WTC11 (cell line): Measurements from ENCODE around the gene GADL1. TPM values are rescaled to one million over a fixed set of nuclear protein-coding genes. Genes with fewer than 3 reads are reported as not detected.

ENCODE experiments used
- ATAC-seq: fragments of 200-7000 bp; cut with Tn5 transposase; 2 replicates; pipeline ENCODE4 v1.10.0; 2021; ENCODE audit warnings: mild to moderate bottlenecking, moderate library complexity
- CTCF ChIA-PET: fragments of 300-600 bp; sonication (Branson Sonifier 250); formaldehyde crosslinking; loops from one replicate; lab custom pipeline; 2021; ENCODE audit warnings: antibody characterized with exemption; lab: Charles Lee
- POLR2A ChIA-PET: fragments of 350-600 bp; sonication (Branson Sonifier 250); formaldehyde crosslinking; loops from one replicate; lab custom pipeline; 2021; ENCODE audit warnings: antibody characterized with exemption; lab: Charles Lee
- DNase-seq: peaks from one replicate; pipeline ENCODE4 v3.0.0; 2021; ENCODE audit warnings: low spot score
- H3K27ac Mint-ChIP-seq: 2 replicates; pipeline ENCODE4 v1.8.0; 2021; ENCODE audit warnings: mixed read lengths
- H3K27me3 Mint-ChIP-seq: 2 replicates; pipeline ENCODE4 v1.8.0; 2021; ENCODE audit warnings: low read depth, mild to moderate bottlenecking, moderate library complexity, mixed read lengths
- H3K36me3 Mint-ChIP-seq: 2 replicates; pipeline ENCODE4 v1.8.0; 2021; ENCODE audit warnings: mixed read lengths
- H3K4me1 Mint-ChIP-seq: 2 replicates; pipeline ENCODE4 v1.8.0; 2022; ENCODE audit warnings: mixed read lengths
- H3K4me3 Mint-ChIP-seq: 2 replicates; pipeline ENCODE4 v1.8.0; 2021; ENCODE audit warnings: mild to moderate bottlenecking, moderate library complexity, mixed read lengths
- H3K9me3 Mint-ChIP-seq: 2 replicates; pipeline ENCODE4 v1.8.0; 2021; ENCODE audit warnings: mixed read lengths
- EMX1 ChIP-seq: fragments of 250-450 bp; sonication (Bioruptor Pico); IDR thresholded peaks from 2 replicates; pipeline ENCODE4 v1.8.0; 2021; ENCODE audit warnings: mild to moderate bottlenecking
- FOXJ3 ChIP-seq: sonication (generic); formaldehyde crosslinking; IDR thresholded peaks from 2 replicates; pipeline ENCODE4 v1.9.0; 2021; ENCODE audit warnings: missing genetic modification reagents, mild to moderate bottlenecking, borderline replicate concordance
- IRF2 ChIP-seq: sonication (generic); formaldehyde crosslinking; IDR thresholded peaks from 2 replicates; pipeline ENCODE4 v1.8.0; 2022; ENCODE audit warnings: low read depth, missing genetic modification reagents, borderline replicate concordance
- MXD4 ChIP-seq: fragments of 250-450 bp; sonication (Bioruptor Pico); IDR thresholded peaks from 2 replicates; pipeline ENCODE4 v1.8.0; 2021; ENCODE audit warnings: mild to moderate bottlenecking, moderate library complexity, borderline replicate concordance
- NFE2L1 ChIP-seq: sonication (generic); formaldehyde crosslinking; IDR thresholded peaks from 2 replicates; pipeline ENCODE4 v1.8.1; 2023; ENCODE audit warnings: missing genetic modification reagents
- NR1H2 ChIP-seq: sonication (generic); formaldehyde crosslinking; IDR thresholded peaks from 2 replicates; pipeline ENCODE4 v1.9.0; 2021; ENCODE audit warnings: mild to moderate bottlenecking, moderate library complexity, missing genetic modification reagents
- SMAD4 ChIP-seq: sonication (generic); formaldehyde crosslinking; IDR thresholded peaks from 2 replicates; pipeline ENCODE4 v1.8.0; 2022; ENCODE audit warnings: mild to moderate bottlenecking, missing genetic modification reagents
- SOX15 ChIP-seq: fragments of 250-450 bp; sonication (Bioruptor Pico); IDR thresholded peaks from 2 replicates; pipeline ENCODE4 v1.9.0; 2021; ENCODE audit warnings: mild to moderate bottlenecking
- TP53 ChIP-seq: sonication (generic); formaldehyde crosslinking; IDR thresholded peaks from 2 replicates; pipeline ENCODE4 v1.8.1; 2023; ENCODE audit warnings: mild to moderate bottlenecking, missing genetic modification reagents
- ZNF317 ChIP-seq: sonication (generic); formaldehyde crosslinking; IDR thresholded peaks from 2 replicates; pipeline ENCODE4 v1.8.1; 2023; ENCODE audit warnings: low read depth, mild to moderate bottlenecking, moderate library complexity, missing genetic modification reagents, borderline replicate concordance
- ZNF396 ChIP-seq: fragments of 250-450 bp; sonication (Bioruptor Pico); IDR thresholded peaks from 2 replicates; pipeline ENCODE4 v1.8.0; 2021; ENCODE audit warnings: mild to moderate bottlenecking, moderate library complexity, borderline replicate concordance
- total RNA-seq: library from RNA; stranded (reverse); gene quantifications from 3 replicates; pipeline ENCODE4 v1.2.3, GENCODE V29; 2021
- TF ChIP-seq, protein P1 (sequence below): sonication (generic); formaldehyde crosslinking; IDR thresholded peaks from 2 replicates; pipeline ENCODE4 v1.8.1; 2022; ENCODE audit warnings: mild to moderate bottlenecking, missing genetic modification reagents, moderate library complexity, borderline replicate concordance
- TF ChIP-seq, protein P2 (sequence below): sonication (generic); formaldehyde crosslinking; IDR thresholded peaks from 2 replicates; pipeline ENCODE4 v1.8.0; 2022; ENCODE audit warnings: mild to moderate bottlenecking, missing genetic modification reagents
- TF ChIP-seq, protein P3 (sequence below): sonication (generic); formaldehyde crosslinking; IDR thresholded peaks from 2 replicates; pipeline ENCODE4 v1.8.0; 2022; ENCODE audit warnings: mild to moderate bottlenecking, missing genetic modification reagents
- TF ChIP-seq, protein P4 (sequence below): sonication (generic); formaldehyde crosslinking; IDR thresholded peaks from 2 replicates; pipeline ENCODE4 v1.8.0; 2022; ENCODE audit warnings: missing genetic modification reagents
- TF ChIP-seq, protein P5 (sequence below): sonication (generic); formaldehyde crosslinking; IDR thresholded peaks from 2 replicates; pipeline ENCODE4 v1.8.1; 2023; ENCODE audit warnings: mild to moderate bottlenecking, missing genetic modification reagents
- TF ChIP-seq, protein P6 (sequence below): sonication (generic); formaldehyde crosslinking; conservative IDR thresholded peaks from 2 replicates; pipeline ENCODE4 v1.8.1; 2023; ENCODE audit warnings: mild to moderate bottlenecking, low read depth, missing genetic modification reagents, moderate library complexity
- TF ChIP-seq, protein P7 (sequence below): sonication (generic); formaldehyde crosslinking; IDR thresholded peaks from 2 replicates; pipeline ENCODE4 v1.8.1; 2023; ENCODE audit warnings: mild to moderate bottlenecking, moderate library complexity, missing genetic modification reagents

Gene GADL1
- total RNA-seq, 1 experiment from 2014 or later, result 0.15 TPM

DNA sequence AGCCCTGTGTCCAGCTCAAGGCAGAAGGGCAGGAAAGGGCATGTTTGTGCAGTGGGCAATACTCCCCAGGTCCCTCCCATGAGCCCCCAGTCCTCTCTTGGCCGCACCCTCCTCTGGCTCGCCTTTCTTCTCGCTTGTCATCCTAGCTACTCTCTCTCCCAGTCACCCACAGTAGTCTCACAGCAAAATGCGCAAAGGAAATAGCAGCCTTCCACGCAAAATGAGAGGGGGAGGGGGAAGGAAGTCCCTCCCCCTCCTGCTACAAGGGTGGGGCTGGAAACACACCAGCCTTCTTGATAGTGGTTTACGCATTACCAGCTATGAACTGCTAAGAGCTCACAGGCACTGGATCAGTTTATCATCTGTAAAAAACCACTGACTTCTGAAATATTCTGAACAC is 83.8 kb downstream of the GADL1 start (continued):
- TF ChIP-seq, protein P1, sequence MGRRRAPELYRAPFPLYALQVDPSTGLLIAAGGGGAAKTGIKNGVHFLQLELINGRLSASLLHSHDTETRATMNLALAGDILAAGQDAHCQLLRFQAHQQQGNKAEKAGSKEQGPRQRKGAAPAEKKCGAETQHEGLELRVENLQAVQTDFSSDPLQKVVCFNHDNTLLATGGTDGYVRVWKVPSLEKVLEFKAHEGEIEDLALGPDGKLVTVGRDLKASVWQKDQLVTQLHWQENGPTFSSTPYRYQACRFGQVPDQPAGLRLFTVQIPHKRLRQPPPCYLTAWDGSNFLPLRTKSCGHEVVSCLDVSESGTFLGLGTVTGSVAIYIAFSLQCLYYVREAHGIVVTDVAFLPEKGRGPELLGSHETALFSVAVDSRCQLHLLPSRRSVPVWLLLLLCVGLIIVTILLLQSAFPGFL (CRISPR knock-in tag), result no peak
- TF ChIP-seq, protein P2, sequence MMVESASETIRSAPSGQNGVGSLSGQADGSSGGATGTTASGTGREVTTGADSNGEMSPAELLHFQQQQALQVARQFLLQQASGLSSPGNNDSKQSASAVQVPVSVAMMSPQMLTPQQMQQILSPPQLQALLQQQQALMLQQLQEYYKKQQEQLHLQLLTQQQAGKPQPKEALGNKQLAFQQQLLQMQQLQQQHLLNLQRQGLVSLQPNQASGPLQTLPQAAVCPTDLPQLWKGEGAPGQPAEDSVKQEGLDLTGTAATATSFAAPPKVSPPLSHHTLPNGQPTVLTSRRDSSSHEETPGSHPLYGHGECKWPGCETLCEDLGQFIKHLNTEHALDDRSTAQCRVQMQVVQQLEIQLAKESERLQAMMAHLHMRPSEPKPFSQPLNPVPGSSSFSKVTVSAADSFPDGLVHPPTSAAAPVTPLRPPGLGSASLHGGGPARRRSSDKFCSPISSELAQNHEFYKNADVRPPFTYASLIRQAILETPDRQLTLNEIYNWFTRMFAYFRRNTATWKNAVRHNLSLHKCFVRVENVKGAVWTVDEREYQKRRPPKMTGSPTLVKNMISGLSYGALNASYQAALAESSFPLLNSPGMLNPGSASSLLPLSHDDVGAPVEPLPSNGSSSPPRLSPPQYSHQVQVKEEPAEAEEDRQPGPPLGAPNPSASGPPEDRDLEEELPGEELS (CRISPR knock-in tag), result no peak
- TF ChIP-seq FOXJ3, result no peak
- TF ChIP-seq ZNF317, result no peak

DNA sequence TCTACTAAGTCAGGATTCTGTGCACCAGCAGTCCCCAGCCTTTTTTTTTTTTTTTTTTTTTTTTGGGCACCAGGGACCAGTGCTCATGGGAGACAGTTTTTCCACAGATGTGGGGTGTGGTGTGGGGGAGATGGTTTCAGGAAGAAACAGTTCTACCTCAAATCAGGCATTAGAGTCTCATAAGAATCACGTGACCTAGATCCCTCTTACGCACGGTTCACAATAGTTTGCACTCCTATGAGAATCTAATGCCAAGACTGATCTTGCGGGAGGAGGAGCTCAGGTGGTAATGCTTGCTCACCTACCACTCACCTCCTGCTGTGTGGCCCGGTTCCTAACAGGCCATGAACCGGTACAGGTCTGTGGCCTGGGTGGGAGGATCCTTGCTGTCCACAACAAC is 88.8 kb downstream of the GADL1 start:
- no peaks in the 10 kb centered on the region for H3K9me3 Mint-ChIP-seq
- H3K27ac Mint-ChIP-seq, result no peak overlapping the region
- no peak overlapping the region for H3K4me3 Mint-ChIP-seq
- DNase-seq, result no peak
- ChIA-PET CTCF (no interaction called here), POLR2A (no interaction called here)
- peaks cover 7% of the 10 kb centered on the region for H3K4me1 Mint-ChIP-seq
- H3K27me3 Mint-ChIP-seq, result no peaks in the 10 kb centered on the region
- no peak for ATAC-seq
- no peaks in the 10 kb centered on the region for H3K36me3 Mint-ChIP-seq
- no peak for TF ChIP-seq NFE2L1 (CRISPR knock-in tag)
- TF ChIP-seq EMX1, result no peak
- TF ChIP-seq, protein P3, sequence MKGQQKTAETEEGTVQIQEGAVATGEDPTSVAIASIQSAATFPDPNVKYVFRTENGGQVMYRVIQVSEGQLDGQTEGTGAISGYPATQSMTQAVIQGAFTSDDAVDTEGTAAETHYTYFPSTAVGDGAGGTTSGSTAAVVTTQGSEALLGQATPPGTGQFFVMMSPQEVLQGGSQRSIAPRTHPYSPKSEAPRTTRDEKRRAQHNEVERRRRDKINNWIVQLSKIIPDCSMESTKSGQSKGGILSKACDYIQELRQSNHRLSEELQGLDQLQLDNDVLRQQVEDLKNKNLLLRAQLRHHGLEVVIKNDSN (CRISPR knock-in tag), result no peak
- TF ChIP-seq, protein P4, sequence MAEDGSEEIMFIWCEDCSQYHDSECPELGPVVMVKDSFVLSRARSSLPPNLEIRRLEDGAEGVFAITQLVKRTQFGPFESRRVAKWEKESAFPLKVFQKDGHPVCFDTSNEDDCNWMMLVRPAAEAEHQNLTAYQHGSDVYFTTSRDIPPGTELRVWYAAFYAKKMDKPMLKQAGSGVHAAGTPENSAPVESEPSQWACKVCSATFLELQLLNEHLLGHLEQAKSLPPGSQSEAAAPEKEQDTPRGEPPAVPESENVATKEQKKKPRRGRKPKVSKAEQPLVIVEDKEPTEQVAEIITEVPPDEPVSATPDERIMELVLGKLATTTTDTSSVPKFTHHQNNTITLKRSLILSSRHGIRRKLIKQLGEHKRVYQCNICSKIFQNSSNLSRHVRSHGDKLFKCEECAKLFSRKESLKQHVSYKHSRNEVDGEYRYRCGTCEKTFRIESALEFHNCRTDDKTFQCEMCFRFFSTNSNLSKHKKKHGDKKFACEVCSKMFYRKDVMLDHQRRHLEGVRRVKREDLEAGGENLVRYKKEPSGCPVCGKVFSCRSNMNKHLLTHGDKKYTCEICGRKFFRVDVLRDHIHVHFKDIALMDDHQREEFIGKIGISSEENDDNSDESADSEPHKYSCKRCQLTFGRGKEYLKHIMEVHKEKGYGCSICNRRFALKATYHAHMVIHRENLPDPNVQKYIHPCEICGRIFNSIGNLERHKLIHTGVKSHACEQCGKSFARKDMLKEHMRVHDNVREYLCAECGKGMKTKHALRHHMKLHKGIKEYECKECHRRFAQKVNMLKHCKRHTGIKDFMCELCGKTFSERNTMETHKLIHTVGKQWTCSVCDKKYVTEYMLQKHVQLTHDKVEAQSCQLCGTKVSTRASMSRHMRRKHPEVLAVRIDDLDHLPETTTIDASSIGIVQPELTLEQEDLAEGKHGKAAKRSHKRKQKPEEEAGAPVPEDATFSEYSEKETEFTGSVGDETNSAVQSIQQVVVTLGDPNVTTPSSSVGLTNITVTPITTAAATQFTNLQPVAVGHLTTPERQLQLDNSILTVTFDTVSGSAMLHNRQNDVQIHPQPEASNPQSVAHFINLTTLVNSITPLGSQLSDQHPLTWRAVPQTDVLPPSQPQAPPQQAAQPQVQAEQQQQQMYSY, result no peak
- no peak for TF ChIP-seq TP53 (CRISPR knock-in tag)
- TF ChIP-seq, protein P5, sequence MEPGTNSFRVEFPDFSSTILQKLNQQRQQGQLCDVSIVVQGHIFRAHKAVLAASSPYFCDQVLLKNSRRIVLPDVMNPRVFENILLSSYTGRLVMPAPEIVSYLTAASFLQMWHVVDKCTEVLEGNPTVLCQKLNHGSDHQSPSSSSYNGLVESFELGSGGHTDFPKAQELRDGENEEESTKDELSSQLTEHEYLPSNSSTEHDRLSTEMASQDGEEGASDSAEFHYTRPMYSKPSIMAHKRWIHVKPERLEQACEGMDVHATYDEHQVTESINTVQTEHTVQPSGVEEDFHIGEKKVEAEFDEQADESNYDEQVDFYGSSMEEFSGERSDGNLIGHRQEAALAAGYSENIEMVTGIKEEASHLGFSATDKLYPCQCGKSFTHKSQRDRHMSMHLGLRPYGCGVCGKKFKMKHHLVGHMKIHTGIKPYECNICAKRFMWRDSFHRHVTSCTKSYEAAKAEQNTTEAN, result no peak
- no peak for TF ChIP-seq IRF2
- TF ChIP-seq SMAD4 (CRISPR knock-in tag), result no peak
- TF ChIP-seq, protein P6, sequence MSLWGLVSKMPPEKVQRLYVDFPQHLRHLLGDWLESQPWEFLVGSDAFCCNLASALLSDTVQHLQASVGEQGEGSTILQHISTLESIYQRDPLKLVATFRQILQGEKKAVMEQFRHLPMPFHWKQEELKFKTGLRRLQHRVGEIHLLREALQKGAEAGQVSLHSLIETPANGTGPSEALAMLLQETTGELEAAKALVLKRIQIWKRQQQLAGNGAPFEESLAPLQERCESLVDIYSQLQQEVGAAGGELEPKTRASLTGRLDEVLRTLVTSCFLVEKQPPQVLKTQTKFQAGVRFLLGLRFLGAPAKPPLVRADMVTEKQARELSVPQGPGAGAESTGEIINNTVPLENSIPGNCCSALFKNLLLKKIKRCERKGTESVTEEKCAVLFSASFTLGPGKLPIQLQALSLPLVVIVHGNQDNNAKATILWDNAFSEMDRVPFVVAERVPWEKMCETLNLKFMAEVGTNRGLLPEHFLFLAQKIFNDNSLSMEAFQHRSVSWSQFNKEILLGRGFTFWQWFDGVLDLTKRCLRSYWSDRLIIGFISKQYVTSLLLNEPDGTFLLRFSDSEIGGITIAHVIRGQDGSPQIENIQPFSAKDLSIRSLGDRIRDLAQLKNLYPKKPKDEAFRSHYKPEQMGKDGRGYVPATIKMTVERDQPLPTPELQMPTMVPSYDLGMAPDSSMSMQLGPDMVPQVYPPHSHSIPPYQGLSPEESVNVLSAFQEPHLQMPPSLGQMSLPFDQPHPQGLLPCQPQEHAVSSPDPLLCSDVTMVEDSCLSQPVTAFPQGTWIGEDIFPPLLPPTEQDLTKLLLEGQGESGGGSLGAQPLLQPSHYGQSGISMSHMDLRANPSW (CRISPR knock-in tag), result no peak
- TF ChIP-seq ZNF396 (CRISPR knock-in tag), result no peak
- no peak for TF ChIP-seq MXD4 (CRISPR knock-in tag)
- TF ChIP-seq NR1H2 (CRISPR knock-in tag), result no peak
- TF ChIP-seq, protein P7, sequence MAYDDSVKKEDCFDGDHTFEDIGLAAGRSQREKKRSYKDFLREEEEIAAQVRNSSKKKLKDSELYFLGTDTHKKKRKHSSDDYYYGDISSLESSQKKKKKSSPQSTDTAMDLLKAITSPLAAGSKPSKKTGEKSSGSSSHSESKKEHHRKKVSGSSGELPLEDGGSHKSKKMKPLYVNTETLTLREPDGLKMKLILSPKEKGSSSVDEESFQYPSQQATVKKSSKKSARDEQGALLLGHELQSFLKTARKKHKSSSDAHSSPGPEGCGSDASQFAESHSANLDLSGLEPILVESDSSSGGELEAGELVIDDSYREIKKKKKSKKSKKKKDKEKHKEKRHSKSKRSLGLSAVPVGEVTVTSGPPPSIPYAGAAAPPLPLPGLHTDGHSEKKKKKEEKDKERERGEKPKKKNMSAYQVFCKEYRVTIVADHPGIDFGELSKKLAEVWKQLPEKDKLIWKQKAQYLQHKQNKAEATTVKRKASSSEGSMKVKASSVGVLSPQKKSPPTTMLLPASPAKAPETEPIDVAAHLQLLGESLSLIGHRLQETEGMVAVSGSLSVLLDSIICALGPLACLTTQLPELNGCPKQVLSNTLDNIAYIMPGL (CRISPR knock-in tag), result no peak
- TF ChIP-seq SOX15 (CRISPR knock-in tag), result no peak
